Adrenal gland (tissue), 12 donors: ENCODE measurements around the gene WFS1. TPM values are rescaled to one million over a fixed set of nuclear protein-coding genes. Genes with fewer than 3 reads are reported as not detected.

Experiments
- DNase-seq, 7 donors: peaks; one replicate each; pipeline ENCODE4 v3.0.0-alpha.2; 2019 to 2020
- H3K27ac ChIP-seq, 5 donors: fragments of 200-600 bp; sonication (generic) in 4 of 5; 1 replicate in 3 of 5; 2 replicates in 2 of 5; pipeline versions ENCODE4 v1.5.1 to v1.8.0; 2016 to 2020; ENCODE audit warnings: mild to moderate bottlenecking in 1 of 5
- H3K27me3 ChIP-seq: fragments of 200-600 bp; 2 replicates; pipeline ENCODE4 v1.8.0; 2021
- H3K36me3 ChIP-seq, 2 donors: fragments of 200-600 bp; replicated peaks in 1 of 2; 1 replicate in 1 of 2; 2 replicates in 1 of 2; pipeline versions ENCODE4 v1.5.1 to v1.8.0; 2018 to 2022
- H3K4me1 ChIP-seq, 2 donors: fragments of 200-600 bp; replicated peaks in 1 of 2; 1 replicate in 1 of 2; 2 replicates in 1 of 2; pipeline versions ENCODE4 v1.5.1 to v1.8.0; 2018 to 2021
- H3K4me3 ChIP-seq, 4 donors: fragments of 200-600 bp; sonication (generic) in 3 of 4; one replicate each; pipeline ENCODE4 v1.5.1; 2016 to 2018
- H3K9me3 ChIP-seq, 3 donors: fragments of 200-600 bp; sonication (generic) in 1 of 3; replicated peaks in 1 of 3; 1 replicate in 2 of 3; 2 replicates in 1 of 3; pipeline versions ENCODE4 v1.5.1 to v1.8.0; 2016 to 2021
- POLR2A ChIP-seq, 2 donors: fragments of 450-650 bp; IDR thresholded peaks; one replicate each; pipeline ENCODE4 v1.6.1; 2017; ENCODE audit warnings: antibody characterized with exemption in 2 of 2, mild to moderate bottlenecking in 2 of 2, moderate library complexity in 1 of 2
- WGBS, 4 donors: extraction: QIAGEN DNeasy Blood & Tissue Kit in 2 of 4; methylation state at CpG; one replicate each; pipeline versions ENCODE4 v1.1.5 to v1.1.7; 2013 to 2017; 5-methylcytosine and 5-hydroxymethylcytosine counted together
- intact Hi-C, 2 donors: fragments of 100-400 bp; cut with DNase I; formaldehyde crosslinking; loops; one replicate each; pipeline versions ENCODE4 v1.14.1 to v1.15.0; 2022 to 2023
- polyA plus RNA-seq, 3 donors: library from polyadenylated mRNA; stranded (reverse); fragments of 200-250 nt in 2 of 3; fragments of 350-450 nt in 1 of 3; fragmentation: Illumina TruSeq in 1 of 3; extraction: RNeasy Lipid Tissue Mini Kit (QIAGEN cat#74804) in 1 of 3; gene quantifications; one replicate each; pipeline ENCODE4 v1.2.3, GENCODE V29; 2013 to 2014
- total RNA-seq, 9 donors: library from RNA; depleted of rRNA in 4 of 9; stranded (reverse); fragments of >200 nt in 4 of 9; fragments of 120-200 nt in 1 of 9; fragmentation: NEBNext Ultra II Directional in 1 of 9; extraction: Animal tissue kit (Norgen Biotek cat#: 25700) in 1 of 9; gene quantifications; one replicate each; pipeline versions ENCODE4 v1.1.0 to v1.2.4, GENCODE V29; 2013 to 2023
- TF ChIP-seq, protein P1 (sequence below), 6 experiments: fragments of 450-650 bp in 4 of 6; fragments of 200-600 bp in 2 of 6; sonication (generic) in 1 of 6; IDR thresholded peaks; 1 replicate in 5 of 6; 2 replicates in 1 of 6; pipeline versions ENCODE4 v1.5.1 to v1.8.0; 2016 to 2021; ENCODE audit warnings: antibody characterized with exemption in 6 of 6, mild to moderate bottlenecking in 2 of 6, moderate library complexity in 1 of 6
- donor health status: healthy with polysubstance abuse.
- donor health status: Bipolar disorder and iron deficiency.
- donor health status: DM: yes; HTN: yes; CAD: no.
- donor health status: DM: no; HTN: no; CAD: no.
- donor health status: DM: no; HTN: no; CAD: no.
- donor health status: DM: yes; HTN: yes; CAD: no.

WFS1 gene
- total and polyA plus RNA-seq, 12 donors, result 20.8 to 64.4 (median 33.1) TPM

DNA sequence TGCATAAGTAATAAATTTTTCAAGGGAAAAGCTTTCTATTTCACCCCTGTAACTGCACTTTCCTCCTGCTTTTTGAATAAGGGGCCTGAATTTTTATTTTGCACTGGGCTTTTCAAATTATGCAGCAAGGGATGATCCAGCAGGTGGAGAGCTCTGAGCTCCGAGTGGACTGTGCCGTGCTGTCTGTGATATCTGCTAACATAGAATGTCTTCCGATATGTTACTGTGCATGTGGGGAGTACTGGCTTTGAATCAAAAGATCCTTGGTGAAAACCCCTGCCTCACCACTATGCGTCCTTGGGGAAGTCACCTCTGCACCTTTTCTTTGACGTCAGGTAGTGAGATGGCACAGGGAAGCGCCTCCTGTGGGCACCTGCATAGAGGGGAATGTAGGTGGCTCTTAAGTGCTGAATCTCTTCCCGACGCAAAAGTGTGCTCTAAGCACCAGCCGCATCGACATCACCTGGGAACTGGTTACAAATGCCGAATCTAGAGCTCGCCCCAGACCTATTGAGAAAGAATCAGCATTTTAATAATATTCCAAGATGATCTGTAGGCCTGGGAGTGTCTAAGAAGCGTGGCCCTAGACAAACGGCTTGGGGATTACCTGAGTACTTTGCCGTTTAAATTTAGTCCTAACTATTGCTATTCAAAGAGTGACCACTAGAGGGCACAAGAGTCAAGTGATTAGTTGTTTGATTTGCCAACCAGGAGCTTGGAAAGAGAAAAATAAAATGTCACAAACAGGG is 19.2 kb upstream of the WFS1 start:
- no peaks in the 10 kb centered on the region for H3K9me3 ChIP-seq
- intact Hi-C loops, result loop anchor here (2.0 to 5.0 kb wide), 2 partner anchors 76 to 77 kb away; no protein-coding TSS in a partner anchor
- peaks cover 14% of the 10 kb centered on the region for H3K27me3 ChIP-seq
- DNase-seq, result peak in 2 of 7 donors; percentile 13 to 30
- TF ChIP-seq, protein P1, sequence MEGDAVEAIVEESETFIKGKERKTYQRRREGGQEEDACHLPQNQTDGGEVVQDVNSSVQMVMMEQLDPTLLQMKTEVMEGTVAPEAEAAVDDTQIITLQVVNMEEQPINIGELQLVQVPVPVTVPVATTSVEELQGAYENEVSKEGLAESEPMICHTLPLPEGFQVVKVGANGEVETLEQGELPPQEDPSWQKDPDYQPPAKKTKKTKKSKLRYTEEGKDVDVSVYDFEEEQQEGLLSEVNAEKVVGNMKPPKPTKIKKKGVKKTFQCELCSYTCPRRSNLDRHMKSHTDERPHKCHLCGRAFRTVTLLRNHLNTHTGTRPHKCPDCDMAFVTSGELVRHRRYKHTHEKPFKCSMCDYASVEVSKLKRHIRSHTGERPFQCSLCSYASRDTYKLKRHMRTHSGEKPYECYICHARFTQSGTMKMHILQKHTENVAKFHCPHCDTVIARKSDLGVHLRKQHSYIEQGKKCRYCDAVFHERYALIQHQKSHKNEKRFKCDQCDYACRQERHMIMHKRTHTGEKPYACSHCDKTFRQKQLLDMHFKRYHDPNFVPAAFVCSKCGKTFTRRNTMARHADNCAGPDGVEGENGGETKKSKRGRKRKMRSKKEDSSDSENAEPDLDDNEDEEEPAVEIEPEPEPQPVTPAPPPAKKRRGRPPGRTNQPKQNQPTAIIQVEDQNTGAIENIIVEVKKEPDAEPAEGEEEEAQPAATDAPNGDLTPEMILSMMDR (IDR thresholded peaks at IDR 0.05), result peak; percentile 76 to 87 (median 84)
- TF ChIP-seq POLR2A (IDR thresholded peaks at IDR 0.05), result no peak
- no peak overlapping the region for H3K27ac ChIP-seq
- H3K36me3 ChIP-seq, result no peaks in the 10 kb centered on the region
- 10 to 14% (median 12%) methylated on average over 15 of the region's 15 CpGs for WGBS, 4 donors
- no peaks in the 10 kb centered on the region for H3K4me1 ChIP-seq
- H3K4me3 ChIP-seq, result no peak overlapping the region

DNA sequence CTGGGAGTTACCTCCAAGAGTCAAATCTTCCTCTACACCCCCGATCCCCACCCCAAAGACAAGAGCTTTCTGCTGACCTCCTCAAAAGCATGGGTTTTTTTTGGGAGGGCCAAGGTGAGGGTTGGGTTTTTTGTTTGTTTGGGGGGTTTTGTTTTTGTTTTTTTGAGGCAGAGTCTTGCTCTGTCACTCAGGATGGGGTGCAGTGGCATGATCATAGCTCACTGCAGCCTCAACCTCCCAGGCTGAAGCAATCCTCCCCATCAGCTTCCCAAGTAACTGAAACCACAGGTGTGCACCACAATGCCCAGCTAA is 18.7 kb upstream of the WFS1 start:
- Histone ChIP-seq H3K4me3 (no peak overlapping the region), H3K4me1 (no peaks in the 10 kb centered on the region), H3K36me3 (no peaks in the 10 kb centered on the region), H3K27me3 (peaks cover 10% of the 10 kb centered on the region), H3K9me3 (no peaks in the 10 kb centered on the region), H3K27ac (no peak overlapping the region)
- TF ChIP-seq, protein P1 (IDR thresholded peaks at IDR 0.05), result peak in 1 of 6 experiments; percentile 3
- no peak for TF ChIP-seq POLR2A (IDR thresholded peaks at IDR 0.05)
- DNase-seq, result no peak
- 0% methylated on average over 1 of the region's 1 CpG for WGBS, 4 donors
- intact Hi-C loops, result loop anchor here (2.0 to 5.0 kb wide), 2 partner anchors 76 kb away; no protein-coding TSS in a partner anchor

DNA sequence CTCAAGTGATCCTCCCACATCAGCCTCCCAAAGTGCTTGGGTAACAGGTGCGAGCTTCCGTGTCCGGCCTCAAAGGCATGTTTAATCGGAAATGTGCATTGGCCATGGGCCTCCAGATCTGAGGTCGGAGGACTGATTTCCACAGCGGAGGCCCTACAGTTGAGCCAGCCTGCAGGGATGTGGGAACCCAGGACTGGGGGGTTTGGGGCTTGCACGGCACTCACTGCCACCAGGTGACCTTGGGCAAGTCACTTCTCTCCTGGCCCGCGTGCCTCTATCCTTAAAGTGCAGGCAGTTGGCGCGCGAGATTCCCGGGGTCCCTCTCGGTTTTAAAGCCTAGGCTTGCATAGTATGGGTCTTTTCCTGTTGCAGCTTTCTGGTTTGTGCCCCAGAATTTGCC is 18.3 kb upstream of the WFS1 start:
- no peak overlapping the region for H3K27ac ChIP-seq
- H3K4me3 ChIP-seq, result no peak overlapping the region
- intact Hi-C loops, result loop anchor here (2.0 to 5.0 kb wide), 2 partner anchors 75 to 76 kb away; no protein-coding TSS in a partner anchor
- WGBS, 4 donors, result 85 to 97% (median 89%) methylated on average over 7 to 14 of the region's 14 CpGs
- H3K4me1 ChIP-seq, result no peaks in the 10 kb centered on the region
- H3K27me3 ChIP-seq, result peaks cover 6% of the 10 kb centered on the region
- H3K36me3 ChIP-seq, result no peaks in the 10 kb centered on the region
- no peak for TF ChIP-seq POLR2A (IDR thresholded peaks at IDR 0.05)
- TF ChIP-seq, protein P1 (IDR thresholded peaks at IDR 0.05), result no peak
- no peak for DNase-seq
- H3K9me3 ChIP-seq, result no peaks in the 10 kb centered on the region

DNA sequence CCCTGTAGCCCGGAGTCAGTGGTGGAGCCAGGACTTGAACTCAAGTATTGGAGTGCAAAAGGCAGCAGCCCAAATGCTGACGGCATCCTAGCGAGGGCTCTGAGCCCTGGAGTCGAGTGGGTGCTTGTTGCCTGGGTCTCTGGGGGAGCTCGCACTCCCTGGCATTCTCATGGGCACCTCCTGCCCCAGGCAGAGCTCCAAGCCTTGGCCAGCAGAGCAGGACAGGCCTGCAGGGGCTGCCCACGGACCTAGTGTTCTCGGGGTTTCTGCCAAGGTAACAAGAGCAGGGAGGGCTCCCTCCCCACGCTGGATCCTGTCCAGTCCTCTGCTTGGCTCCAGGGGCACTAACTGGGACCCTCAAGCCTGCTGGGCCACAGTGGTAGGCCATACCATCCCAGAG is 17.6 kb upstream of the WFS1 start:
- TF ChIP-seq, protein P1 (IDR thresholded peaks at IDR 0.05), result no peak
- TF ChIP-seq POLR2A (IDR thresholded peaks at IDR 0.05), result no peak

More for the DNA sequence above, 17.6 kb upstream of the WFS1 start:
- Histone ChIP-seq H3K36me3 (no peaks in the 10 kb centered on the region), H3K9me3 (no peaks in the 10 kb centered on the region), H3K4me1 (no peaks in the 10 kb centered on the region), H3K27ac (no peak overlapping the region), H3K4me3 (no peak overlapping the region), H3K27me3 (no peaks in the 10 kb centered on the region)
- 66 to 100% (median 75%) methylated on average over 1 to 8 of the region's 8 CpGs for WGBS, 4 donors
- intact Hi-C loops, result loop anchor here in 1 of 2 donors (5.0 kb wide), 1 partner anchor 75 kb away; no protein-coding TSS in a partner anchor
- DNase-seq, result no peak
